Measurements from ENCODE around the gene TANGO6.
"Not testable (repeated sequence)": the region's sequence is repeated elsewhere in the genome, so short reads cannot be mapped to it uniquely, and the experiment has no call there.

Gene TANGO6

GRCh38 chr16:68969338-68969737 lies 126.0 kb downstream of the TANGO6 start:
- no peak for DNase-seq (ENCODE audit: low read depth in 1 of 2, low spot score in 1 of 2)
- in situ Hi-C loops (cut with HindIII; ENCODE audit: low pct_unique_long_range_greater_than_20kb, low sequenced_read_pairs): no loop called here
- no peak for TF ChIP-seq JUND (IDR thresholded peaks at IDR 0.05; ENCODE audit: low read depth)

- no peak for DNase-seq (ENCODE audit: low read depth in 1 of 2, low spot score in 1 of 2)
- no peak for TF ChIP-seq JUND (IDR thresholded peaks at IDR 0.05; ENCODE audit: low read depth)
- in situ Hi-C loops (cut with HindIII; ENCODE audit: low pct_unique_long_range_greater_than_20kb, low sequenced_read_pairs): no loop called here
These were observed 128.7 kb downstream of the TANGO6 start for GRCh38 chr16:68972013-68972412.

- peak in 1 of 2 experiments; percentile 29 for DNase-seq (ENCODE audit: low read depth in 1 of 2, low spot score in 1 of 2)
- no peak for TF ChIP-seq JUND (IDR thresholded peaks at IDR 0.05; ENCODE audit: low read depth)
- in situ Hi-C loops (cut with HindIII; ENCODE audit: low pct_unique_long_range_greater_than_20kb, low sequenced_read_pairs): no loop called here
These were observed 129.4 kb downstream of the TANGO6 start for GRCh38 chr16:68972720-68973119.

GRCh38 chr16:68973611-68974120 lies 130.3 kb downstream of the TANGO6 start:
- DNase-seq (ENCODE audit: low read depth in 1 of 2, low spot score in 1 of 2): peak in 1 of 2 experiments; percentile 51
- in situ Hi-C loops (cut with HindIII; ENCODE audit: low pct_unique_long_range_greater_than_20kb, low sequenced_read_pairs): no loop called here
- no peak for TF ChIP-seq JUND (IDR thresholded peaks at IDR 0.05; ENCODE audit: low read depth)

DNA sequence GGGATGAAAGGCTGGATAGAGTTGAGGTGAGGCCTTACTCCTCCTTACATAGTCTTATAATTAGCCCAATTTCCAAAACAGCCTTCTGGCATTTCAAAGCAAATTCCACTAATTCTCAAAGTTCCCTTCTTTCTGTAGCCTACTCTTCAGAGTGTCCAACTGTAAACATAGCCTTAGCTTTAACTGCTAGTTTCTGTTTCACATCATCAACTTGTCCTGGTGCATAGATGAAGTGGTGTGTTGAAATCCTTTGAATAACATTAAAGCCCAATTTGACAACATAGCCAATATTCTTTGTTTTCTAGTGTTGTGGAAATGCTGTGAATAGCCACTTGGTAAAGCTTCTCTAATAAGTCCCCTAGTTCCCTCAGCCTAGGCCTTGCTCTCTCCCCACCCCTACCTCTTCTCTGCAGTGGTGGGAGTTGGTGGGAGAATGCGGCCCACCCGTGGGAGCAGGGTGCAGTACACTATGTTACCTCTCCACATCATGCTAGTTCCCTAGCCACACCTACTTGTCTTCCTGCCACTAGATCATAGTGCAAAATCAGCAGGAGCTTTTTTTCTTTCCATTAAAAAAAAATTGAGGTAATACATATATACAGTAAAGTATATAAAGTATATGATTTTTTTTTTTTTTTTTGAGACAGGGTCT lies 135.1 kb downstream of the TANGO6 start:
- in situ Hi-C loops (cut with HindIII; ENCODE audit: low pct_unique_long_range_greater_than_20kb, low sequenced_read_pairs): no loop called here
- no peak for TF ChIP-seq JUND (IDR thresholded peaks at IDR 0.05; ENCODE audit: low read depth)
- DNase-seq (ENCODE audit: low read depth in 1 of 2, low spot score in 1 of 2): no peak

GRCh38 chr16:68980695-68981315 lies 137.5 kb downstream of the TANGO6 start:
- no peak for DNase-seq (ENCODE audit: low read depth in 1 of 2, low spot score in 1 of 2)
- in situ Hi-C loops (cut with HindIII; ENCODE audit: low pct_unique_long_range_greater_than_20kb, low sequenced_read_pairs): no loop called here
- no peak for TF ChIP-seq JUND (IDR thresholded peaks at IDR 0.05; ENCODE audit: low read depth)

- no peak for TF ChIP-seq JUND (IDR thresholded peaks at IDR 0.05; ENCODE audit: low read depth)
- no peak for DNase-seq (ENCODE audit: low read depth in 1 of 2, low spot score in 1 of 2)
- in situ Hi-C loops (cut with HindIII; ENCODE audit: low pct_unique_long_range_greater_than_20kb, low sequenced_read_pairs): no loop called here
These were observed 138.6 kb downstream of the TANGO6 start for GRCh38 chr16:68981971-68982370.

- no peak for DNase-seq (ENCODE audit: low read depth in 1 of 2, low spot score in 1 of 2)
- in situ Hi-C loops (cut with HindIII; ENCODE audit: low pct_unique_long_range_greater_than_20kb, low sequenced_read_pairs): no loop called here
- TF ChIP-seq JUND (IDR thresholded peaks at IDR 0.05; ENCODE audit: low read depth): no peak
These were observed 141.1 kb downstream of the TANGO6 start for GRCh38 chr16:68984467-68984866.

GRCh38 chr16:68985268-68985667 lies 141.9 kb downstream of the TANGO6 start:
- no peak for DNase-seq (ENCODE audit: low read depth in 1 of 2, low spot score in 1 of 2)
- no peak for TF ChIP-seq JUND (IDR thresholded peaks at IDR 0.05; ENCODE audit: low read depth)
- in situ Hi-C loops (cut with HindIII; ENCODE audit: low pct_unique_long_range_greater_than_20kb, low sequenced_read_pairs): no loop called here

- in situ Hi-C loops (cut with HindIII; ENCODE audit: low pct_unique_long_range_greater_than_20kb, low sequenced_read_pairs): no loop called here
- no peak for DNase-seq (ENCODE audit: low read depth in 1 of 2, low spot score in 1 of 2)
These were observed 142.5 kb downstream of the TANGO6 start for GRCh38 chr16:68985855-68986254.

DNA sequence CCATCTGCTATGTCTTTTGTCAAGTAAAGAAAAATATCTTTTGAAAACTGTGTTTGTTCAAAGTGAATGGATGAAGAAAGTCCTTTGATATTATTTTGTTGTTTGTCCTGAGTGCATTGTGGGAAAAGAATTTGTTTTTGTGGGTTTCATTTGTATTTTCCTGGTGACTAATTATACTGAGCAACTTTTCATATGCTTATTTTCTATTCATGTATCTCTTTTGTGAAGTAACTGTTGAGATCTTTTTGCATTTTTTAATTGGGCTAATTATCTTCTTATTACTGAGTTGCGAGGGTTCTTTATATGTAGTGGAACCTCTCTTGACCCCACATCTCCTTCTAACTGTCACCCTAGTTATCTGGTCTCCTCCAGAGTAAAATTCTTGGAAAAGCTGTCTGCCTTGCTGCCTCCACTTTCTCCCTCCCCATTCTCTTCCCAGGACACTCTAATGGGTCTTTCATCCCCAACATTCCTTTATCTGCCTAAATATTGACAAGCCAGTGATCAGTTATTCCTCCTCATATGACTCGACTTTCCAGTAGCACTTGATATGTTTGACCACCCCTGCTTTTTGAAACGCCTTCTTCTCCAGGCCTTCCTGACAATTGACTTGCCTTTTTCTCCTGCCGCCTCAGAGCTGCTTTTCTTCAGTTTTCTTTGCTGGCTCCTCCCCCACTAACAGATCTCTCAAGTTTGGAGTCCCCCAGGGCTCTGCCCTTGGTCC lies 144.6 kb downstream of the TANGO6 start:
- TF ChIP-seq JUND (IDR thresholded peaks at IDR 0.05; ENCODE audit: low read depth): no peak
- in situ Hi-C loops (cut with HindIII; ENCODE audit: low pct_unique_long_range_greater_than_20kb, low sequenced_read_pairs): no loop called here
- DNase-seq (ENCODE audit: low read depth in 1 of 2, low spot score in 1 of 2): no peak

More at GRCh38 chr16:68985855-68986254, 142.5 kb downstream of the TANGO6 start:
- TF ChIP-seq JUND (IDR thresholded peaks at IDR 0.05; ENCODE audit: low read depth): no peak

GRCh38 chr16:68990172-68990845 lies 147.0 kb downstream of the TANGO6 start:
- in situ Hi-C loops (cut with HindIII; ENCODE audit: low pct_unique_long_range_greater_than_20kb, low sequenced_read_pairs): not testable (repeated sequence)

More at GRCh38 chr16:68990172-68990845, 147.0 kb downstream of the TANGO6 start:
- peak in 1 of 2 experiments; percentile 11 for DNase-seq (ENCODE audit: low read depth in 1 of 2, low spot score in 1 of 2)

All from T47D (cell line).